Tibial artery (tissue), 4 donors: Measurements from ENCODE around the gene NUDT7.

Experiments
- DNase-seq, 2 donors: peaks; one replicate each; pipeline ENCODE4 v3.0.0-alpha.2; 2019
- H3K27ac ChIP-seq, 2 donors: fragments of 200-600 bp; sonication (generic) in 1 of 2; 1 replicate in 1 of 2; 2 replicates in 1 of 2; pipeline ENCODE4 v1.5.1; 2018 to 2019; ENCODE audit warnings: mild to moderate bottlenecking in 1 of 2
- H3K27me3 ChIP-seq, 2 donors: fragments of 200-600 bp; sonication (generic) in 1 of 2; one replicate each; pipeline versions ENCODE4 v1.5.1 to v1.6.0; 2016 to 2019
- H3K36me3 ChIP-seq, 3 donors: fragments of 200-600 bp; sonication (generic) in 2 of 3; one replicate each; pipeline ENCODE4 v1.5.1; 2016 to 2019; ENCODE audit warnings: mild to moderate bottlenecking in 2 of 3
- H3K4me1 ChIP-seq, 4 donors: fragments of 200-600 bp; sonication (generic) in 2 of 4; 1 replicate in 3 of 4; 2 replicates in 1 of 4; pipeline ENCODE4 v1.5.1; 2016 to 2019
- H3K4me3 ChIP-seq, 2 donors: fragments of 200-600 bp; sonication (generic) in 1 of 2; 1 replicate in 1 of 2; 2 replicates in 1 of 2; pipeline ENCODE4 v1.5.1; 2018 to 2019; ENCODE audit warnings: mild to moderate bottlenecking in 2 of 2
- H3K9me3 ChIP-seq, 3 donors: fragments of 200-600 bp; sonication (generic) in 1 of 3; one replicate each; pipeline ENCODE4 v1.5.1; 2016 to 2019
- intact Hi-C: fragments of 100-400 bp; cut with DNase I; formaldehyde crosslinking; loops from one replicate; pipeline ENCODE4 v1.15.0; 2023; ENCODE audit warnings: low total_unique reads
- TF ChIP-seq, protein P1 (sequence below), 2 experiments: fragments of 200-600 bp in 1 of 2; fragments of 450-650 bp in 1 of 2; IDR thresholded peaks; one replicate each; pipeline ENCODE4 v1.5.1; 2017 to 2019; ENCODE audit warnings: antibody characterized with exemption in 2 of 2, mild to moderate bottlenecking in 1 of 2, moderate library complexity in 1 of 2

The NUDT7 gene

DNA sequence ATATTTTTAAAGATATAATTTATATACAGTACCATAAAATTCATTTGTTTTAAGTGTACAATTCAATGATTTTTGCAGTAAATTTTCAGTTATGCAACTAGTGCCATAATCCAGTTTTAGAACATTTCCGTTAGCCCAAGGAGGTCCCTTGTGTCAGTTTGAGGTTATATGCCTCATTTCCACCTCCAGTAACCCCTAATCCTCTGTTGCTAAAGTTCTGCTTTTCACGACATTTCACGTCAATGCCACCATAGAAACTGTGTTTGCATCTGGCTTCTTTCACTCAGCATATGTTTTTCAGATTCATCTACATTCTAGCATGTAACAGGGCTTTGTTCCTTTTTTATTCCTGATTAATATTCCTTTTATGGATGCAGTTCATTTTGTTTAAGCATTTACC lies 42.4 kb upstream of the NUDT7 start:
- Histone ChIP-seq H3K4me3 (no peak overlapping the region), H3K27ac (no peak overlapping the region), H3K36me3 (no peaks in the 10 kb centered on the region), H3K9me3 (no peaks in the 10 kb centered on the region), H3K27me3 (no peaks in the 10 kb centered on the region), H3K4me1 (peaks cover 0 to 7% (median 2%) of the 10 kb centered on the region in 4 donors)
- DNase-seq = no peak
- intact Hi-C loops = no loop called here
- TF ChIP-seq, protein P1, sequence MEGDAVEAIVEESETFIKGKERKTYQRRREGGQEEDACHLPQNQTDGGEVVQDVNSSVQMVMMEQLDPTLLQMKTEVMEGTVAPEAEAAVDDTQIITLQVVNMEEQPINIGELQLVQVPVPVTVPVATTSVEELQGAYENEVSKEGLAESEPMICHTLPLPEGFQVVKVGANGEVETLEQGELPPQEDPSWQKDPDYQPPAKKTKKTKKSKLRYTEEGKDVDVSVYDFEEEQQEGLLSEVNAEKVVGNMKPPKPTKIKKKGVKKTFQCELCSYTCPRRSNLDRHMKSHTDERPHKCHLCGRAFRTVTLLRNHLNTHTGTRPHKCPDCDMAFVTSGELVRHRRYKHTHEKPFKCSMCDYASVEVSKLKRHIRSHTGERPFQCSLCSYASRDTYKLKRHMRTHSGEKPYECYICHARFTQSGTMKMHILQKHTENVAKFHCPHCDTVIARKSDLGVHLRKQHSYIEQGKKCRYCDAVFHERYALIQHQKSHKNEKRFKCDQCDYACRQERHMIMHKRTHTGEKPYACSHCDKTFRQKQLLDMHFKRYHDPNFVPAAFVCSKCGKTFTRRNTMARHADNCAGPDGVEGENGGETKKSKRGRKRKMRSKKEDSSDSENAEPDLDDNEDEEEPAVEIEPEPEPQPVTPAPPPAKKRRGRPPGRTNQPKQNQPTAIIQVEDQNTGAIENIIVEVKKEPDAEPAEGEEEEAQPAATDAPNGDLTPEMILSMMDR (IDR thresholded peaks at IDR 0.05) = no peak

DNA sequence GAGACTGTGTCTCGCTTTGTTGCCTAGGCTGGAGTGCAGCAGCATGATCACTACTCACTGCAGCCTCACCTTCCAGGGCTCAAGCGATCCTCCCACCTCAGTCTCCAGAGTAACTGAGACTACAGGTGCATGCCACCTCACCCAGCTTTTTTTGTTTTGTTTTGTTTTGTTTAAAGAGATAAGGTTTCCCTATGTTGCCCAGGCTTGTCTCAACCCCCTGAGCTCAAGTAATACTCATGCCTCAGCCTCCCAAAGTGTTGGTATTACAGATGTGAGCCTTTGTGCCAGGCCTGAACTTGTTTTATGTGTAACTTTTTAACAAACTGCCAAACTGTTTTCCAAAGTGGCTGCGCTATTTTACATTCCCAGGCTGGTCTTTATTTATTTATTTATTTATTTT lies 41.8 kb upstream of the NUDT7 start:
- H3K27me3 ChIP-seq = no peaks in the 10 kb centered on the region
- DNase-seq = no peak
- intact Hi-C loops = no loop called here
- H3K9me3 ChIP-seq = no peaks in the 10 kb centered on the region
- H3K4me1 ChIP-seq = peaks cover 0 to 7% (median 2%) of the 10 kb centered on the region in 4 donors
- no peak overlapping the region for H3K27ac ChIP-seq
- H3K36me3 ChIP-seq = no peaks in the 10 kb centered on the region
- TF ChIP-seq, protein P1 (IDR thresholded peaks at IDR 0.05) = no peak
- H3K4me3 ChIP-seq = no peak overlapping the region

DNA sequence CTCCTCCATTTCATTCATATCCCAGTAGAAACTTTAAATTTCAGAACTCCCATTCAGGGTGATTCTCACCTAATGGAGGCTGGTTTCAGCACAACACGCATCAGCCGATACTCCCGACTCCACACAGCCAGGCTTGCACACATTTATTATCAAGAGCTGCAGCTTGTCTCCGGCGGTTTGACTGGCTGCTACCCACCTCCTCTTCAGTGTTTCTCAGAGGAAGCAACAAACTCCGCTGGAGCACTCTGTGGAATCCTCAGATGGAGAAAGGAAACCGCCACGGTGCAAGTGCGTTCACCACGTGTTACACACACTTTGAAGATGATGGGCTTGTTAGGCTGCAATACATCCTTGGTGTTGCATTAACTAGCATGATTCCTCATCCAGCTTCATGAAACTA lies 39.7 kb upstream of the NUDT7 start:
- TF ChIP-seq, protein P1 (IDR thresholded peaks at IDR 0.05) = no peak
- Histone ChIP-seq H3K4me3 (no peak overlapping the region), H3K4me1 (no peaks in the 10 kb centered on the region), H3K9me3 (no peaks in the 10 kb centered on the region), H3K27me3 (peaks cover 0 to 2% of the 10 kb centered on the region in 2 donors), H3K27ac (no peak overlapping the region), H3K36me3 (no peaks in the 10 kb centered on the region)
- no peak for DNase-seq
- intact Hi-C loops = no loop called here

DNA sequence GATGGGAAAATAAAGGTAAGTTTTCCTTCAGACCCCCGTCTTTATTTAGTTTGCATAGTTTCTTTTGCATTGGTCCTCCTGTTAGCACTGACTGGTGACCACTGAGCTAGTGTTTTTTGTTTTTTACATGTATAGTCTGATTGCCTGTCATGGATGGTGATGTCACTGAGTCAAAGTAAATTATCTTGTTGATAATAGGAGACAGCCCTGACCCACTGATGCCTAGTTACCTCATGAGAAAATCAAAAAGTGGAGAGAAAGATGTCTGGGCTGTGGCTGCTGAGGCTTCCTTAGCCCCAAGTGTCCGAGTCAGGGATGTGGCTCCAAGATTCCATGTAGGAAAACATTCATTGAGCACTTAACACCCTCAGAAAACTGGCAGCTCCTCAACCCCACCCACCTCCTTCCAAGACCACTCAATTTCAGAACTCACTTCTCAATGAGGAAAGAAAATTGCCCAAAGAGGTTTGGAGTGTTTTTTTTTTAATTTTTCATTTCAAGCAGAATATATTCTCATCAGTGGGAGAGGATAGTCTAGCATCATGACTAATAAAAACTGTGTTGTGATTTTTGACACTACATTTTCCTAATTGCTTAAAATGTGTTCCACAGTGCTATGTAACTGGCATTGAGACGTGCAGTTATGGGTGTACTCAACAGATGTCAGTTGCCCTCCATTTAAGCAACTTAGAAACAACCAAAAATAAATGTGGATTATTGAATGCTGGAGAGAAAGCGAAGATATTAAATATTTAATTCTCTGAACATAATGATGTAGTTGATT lies 38.7 kb upstream of the NUDT7 start:
- Histone ChIP-seq H3K27ac (no peak overlapping the region), H3K4me1 (no peaks in the 10 kb centered on the region), H3K27me3 (peaks cover 0 to 2% of the 10 kb centered on the region in 2 donors), H3K4me3 (no peak overlapping the region), H3K9me3 (no peaks in the 10 kb centered on the region), H3K36me3 (no peaks in the 10 kb centered on the region)
- TF ChIP-seq, protein P1 (IDR thresholded peaks at IDR 0.05) = no peak
- no peak for DNase-seq
- intact Hi-C loops = no loop called here

DNA sequence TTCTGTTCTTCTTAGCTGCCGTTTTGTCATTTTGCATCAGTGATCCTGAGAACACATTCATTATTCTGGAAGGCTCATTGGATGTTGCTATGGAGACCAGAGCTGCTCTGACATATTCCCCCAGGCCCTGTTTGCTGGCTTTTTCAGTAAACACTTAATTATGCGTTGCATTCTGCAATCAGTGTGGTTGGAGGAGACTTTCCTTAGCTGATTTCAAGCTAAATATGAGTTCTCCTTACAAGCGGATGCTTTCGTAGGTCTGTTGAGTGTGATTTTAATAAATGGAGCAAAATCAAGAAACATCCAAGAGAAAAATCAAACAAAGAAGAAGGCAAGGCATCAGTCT lies 38.2 kb upstream of the NUDT7 start:
- TF ChIP-seq, protein P1 (IDR thresholded peaks at IDR 0.05) = no peak
- no peak for DNase-seq
- Histone ChIP-seq H3K36me3 (no peaks in the 10 kb centered on the region), H3K9me3 (no peaks in the 10 kb centered on the region), H3K27ac (no peak overlapping the region), H3K4me3 (no peak overlapping the region), H3K4me1 (no peaks in the 10 kb centered on the region), H3K27me3 (peaks cover 0 to 2% of the 10 kb centered on the region in 2 donors)
- intact Hi-C loops = no loop called here
